Activated CD4-positive, alpha-beta T cell treated with anti-CD3 and anti-CD28 coated beads, Interleukin-10, Interleukin-2, amounts not matched to agents 100 ng/mL and 50 ng/mL, durations not matched to agents 16 hours and 8 hours (primary cell): ENCODE measurements around the gene LRFN2.

Experiments used
- DNase-seq: peaks from one replicate; pipeline ENCODE4 v3.0.0-alpha.2; 2020

The LRFN2 gene

GRCh38 chr6:40542175-40542764 is 44.9 kb downstream of the LRFN2 start:
- DNase-seq, result no peak

DNA sequence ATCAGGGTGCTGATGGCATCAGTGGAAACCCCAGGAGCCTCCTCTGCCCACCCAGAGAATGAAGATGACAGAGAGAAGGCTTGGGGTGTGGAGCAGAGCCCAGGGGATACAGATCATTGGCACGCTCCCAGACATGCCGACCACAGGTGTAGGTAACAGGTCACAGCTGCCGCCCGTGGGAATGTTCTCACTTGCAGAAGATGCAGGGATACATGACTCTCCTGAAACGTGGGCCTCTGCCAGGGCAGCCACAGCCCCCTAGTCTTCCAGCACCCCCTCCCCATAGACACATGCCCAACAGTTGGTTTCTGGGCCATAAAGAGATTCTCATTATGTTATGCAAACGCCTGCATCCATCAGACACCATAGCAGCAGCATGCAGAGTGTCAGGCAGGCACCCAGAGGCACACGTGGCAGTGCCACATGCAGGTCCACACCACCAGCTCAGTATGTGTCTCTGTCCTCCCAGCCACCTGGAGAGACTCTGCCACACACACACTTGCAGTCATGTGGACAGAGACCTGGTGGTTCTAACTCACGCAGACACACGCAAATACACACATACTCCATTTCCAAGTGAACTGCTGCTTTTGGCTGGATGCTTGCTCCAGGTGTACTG is 45.5 kb downstream of the LRFN2 start:
- DNase-seq, result no peak

- DNase-seq, result no peak
These were observed 46.4 kb downstream of the LRFN2 start for GRCh38 chr6:40540790-40541189.

GRCh38 chr6:40539853-40540252 is 47.3 kb downstream of the LRFN2 start:
- no peak for DNase-seq

- no peak for DNase-seq
These were observed 48.6 kb downstream of the LRFN2 start for GRCh38 chr6:40538556-40538955.

DNA sequence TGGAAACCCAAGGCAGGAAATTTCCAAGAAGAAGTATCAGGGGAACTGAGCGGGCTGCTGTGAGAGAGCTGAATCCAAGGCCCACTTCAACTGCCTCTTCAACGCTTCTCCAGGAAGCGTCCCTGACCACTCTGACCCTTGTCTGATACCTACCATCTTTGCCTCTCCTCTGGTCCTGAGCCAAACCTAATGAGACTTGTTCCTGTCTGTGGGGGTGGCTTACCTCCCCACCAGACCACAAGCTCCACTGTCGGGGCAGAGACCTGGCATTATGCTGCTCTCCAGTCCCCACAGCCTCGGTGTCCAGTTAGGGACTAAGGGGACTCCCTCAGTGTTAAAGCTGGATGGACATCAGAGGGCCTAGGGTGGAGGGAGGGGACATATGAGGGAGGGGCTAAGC is 49.7 kb downstream of the LRFN2 start:
- DNase-seq, result no peak

DNA sequence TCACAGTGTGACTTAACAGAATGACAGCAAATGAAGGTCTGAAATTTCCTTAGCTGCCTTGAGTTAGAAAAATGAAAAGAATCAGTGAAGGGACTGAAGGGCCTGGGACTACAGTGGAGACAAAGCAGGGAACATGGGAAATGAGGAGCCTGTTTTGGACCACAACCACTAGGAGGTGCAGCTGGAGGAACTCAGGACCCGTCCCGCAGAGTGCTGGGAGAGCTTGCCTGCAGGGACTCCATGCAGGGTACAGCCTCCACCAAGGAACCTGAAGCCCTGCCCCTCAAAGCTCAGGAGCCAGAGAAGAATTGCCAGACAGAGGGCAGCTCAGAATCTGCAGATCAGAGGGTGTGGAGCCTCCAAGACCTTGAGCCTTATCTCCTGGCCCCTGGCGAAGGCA is 50.7 kb downstream of the LRFN2 start:
- DNase-seq, result no peak

DNA sequence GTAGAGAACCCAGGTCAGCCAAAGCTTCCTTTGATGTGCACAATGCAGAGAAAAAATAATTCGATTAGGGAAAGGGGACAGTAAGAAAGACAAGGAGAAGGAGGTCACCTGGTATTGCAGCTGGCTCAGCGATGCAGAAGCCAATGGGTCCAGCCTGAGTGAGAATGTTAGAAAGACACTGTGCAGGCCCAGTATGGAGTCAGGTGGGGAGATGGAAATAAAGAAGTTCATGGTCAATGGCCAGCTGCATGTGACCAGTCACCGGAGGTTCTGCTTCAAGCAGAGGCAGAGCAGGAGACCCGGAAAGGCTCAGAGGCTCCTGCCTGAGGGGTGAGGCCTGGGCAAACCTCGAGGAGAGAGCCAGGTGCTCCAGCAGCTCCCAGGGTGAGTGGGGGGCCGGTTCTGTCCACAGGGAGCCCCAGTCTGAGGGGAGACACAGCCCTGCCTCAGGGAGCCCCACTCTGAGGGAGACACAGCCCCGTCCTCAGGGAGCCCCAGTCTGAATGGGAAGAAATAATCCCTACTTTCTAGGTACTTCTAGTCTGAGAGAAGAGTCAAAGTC is 51.3 kb downstream of the LRFN2 start:
- no peak for DNase-seq

GRCh38 chr6:40535110-40535818 is 51.9 kb downstream of the LRFN2 start:
- DNase-seq, result no peak

- DNase-seq, result no peak
These were observed 54.7 kb downstream of the LRFN2 start for GRCh38 chr6:40532349-40533000.

GRCh38 chr6:40529919-40530318 is 57.2 kb downstream of the LRFN2 start:
- no peak for DNase-seq

DNA sequence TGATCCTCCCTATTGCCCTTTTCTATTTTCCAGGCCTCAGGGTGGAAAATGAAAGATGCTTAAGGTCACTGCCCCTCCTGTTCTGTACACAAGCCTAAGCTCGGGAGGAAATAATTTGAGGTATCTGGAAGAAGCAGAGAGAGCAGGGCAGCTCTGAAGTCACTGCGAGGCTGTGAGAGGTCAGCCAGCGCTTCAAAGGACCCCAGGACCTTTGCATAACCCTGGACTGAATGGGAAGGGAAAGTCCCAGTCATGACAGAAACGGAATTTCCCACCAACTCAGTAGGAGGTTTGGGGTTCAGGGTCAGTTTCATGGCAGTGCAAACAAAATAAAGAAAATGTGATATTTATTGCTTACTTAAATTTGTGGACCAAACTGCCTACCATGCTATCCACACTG is 58.1 kb downstream of the LRFN2 start:
- no peak for DNase-seq

- DNase-seq, result no peak
These were observed 59.1 kb downstream of the LRFN2 start for GRCh38 chr6:40528051-40528450.

DNA sequence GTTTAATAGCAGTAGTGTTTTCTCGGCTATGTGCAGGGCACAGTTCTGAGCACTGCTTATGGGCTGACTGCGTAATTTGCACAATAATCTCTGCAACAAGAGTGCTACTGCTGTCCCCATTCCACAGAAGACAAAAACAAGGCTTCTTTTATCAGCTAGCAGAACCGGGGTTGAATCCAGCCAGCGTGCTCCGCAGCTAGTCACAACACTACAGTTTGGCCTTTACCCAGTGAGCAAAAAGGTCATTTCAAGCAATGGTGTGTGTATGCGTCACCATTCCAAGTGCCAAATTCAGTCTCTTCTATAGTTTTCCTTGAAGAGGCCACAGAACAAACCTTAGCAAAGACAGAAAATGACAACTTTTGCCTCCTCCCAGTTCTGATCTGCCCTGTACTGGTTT is 61.1 kb downstream of the LRFN2 start:
- DNase-seq, result no peak

- no peak for DNase-seq
These were observed 62.2 kb downstream of the LRFN2 start for GRCh38 chr6:40524797-40525585.

DNA sequence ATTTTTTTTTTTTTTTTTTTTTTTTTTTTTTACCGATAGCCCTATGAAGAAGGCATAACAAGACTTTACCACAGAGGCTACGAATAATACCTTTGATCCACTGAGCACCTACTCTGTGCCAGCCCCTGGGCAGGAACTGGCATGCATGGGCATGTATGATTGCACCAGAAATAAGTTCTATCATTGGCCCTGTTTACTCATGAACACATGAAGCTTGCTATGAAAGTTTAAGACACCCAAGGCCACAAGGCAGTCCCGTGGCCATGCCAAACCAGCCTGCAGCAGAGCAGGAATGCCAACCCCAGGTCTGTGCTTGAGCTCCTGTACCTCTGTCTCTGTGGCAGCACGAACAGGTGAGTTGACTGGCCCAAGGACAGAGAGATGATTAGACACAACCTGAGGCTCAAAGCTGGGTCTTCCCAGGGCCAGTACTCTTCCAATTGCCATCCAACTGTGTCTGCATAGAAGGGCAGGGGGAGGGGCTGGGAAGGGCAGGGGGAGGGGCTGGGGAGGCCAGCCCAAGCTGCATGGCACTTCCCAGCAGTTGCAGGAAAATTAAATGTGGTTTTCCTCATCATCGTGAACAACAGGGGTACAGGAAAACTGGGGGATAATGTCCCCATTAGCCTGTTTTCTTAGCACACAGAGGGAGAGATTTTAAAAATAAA is 63.5 kb downstream of the LRFN2 start:
- DNase-seq, result no peak

GRCh38 chr6:40521496-40521895 is 65.7 kb downstream of the LRFN2 start:
- DNase-seq, result no peak

DNA sequence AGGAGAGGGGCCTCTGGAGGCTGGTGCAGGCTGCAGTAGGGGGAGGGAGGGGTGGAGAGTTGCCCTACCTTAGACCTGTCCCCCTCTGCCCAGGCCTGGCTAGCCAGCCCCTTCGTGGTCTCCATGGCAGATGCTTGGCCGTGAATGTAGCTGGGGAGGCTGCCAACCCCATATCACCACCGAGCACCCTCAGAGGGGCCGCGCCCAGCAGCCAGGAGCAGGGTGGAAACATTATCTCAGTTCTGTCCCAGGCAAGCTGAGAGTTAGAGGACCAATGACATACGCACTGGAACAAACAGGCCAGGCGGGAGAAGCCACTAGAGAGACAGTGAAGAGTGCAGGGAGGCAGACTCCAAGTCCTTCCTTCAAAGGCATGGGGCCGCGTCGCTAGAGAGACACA is 66.5 kb downstream of the LRFN2 start:
- DNase-seq, result no peak

GRCh38 chr6:40520084-40520483 is 67.1 kb downstream of the LRFN2 start:
- no peak for DNase-seq

- DNase-seq, result no peak
These were observed 69.5 kb downstream of the LRFN2 start for GRCh38 chr6:40517654-40518053.

- no peak for DNase-seq
These were observed 70.7 kb downstream of the LRFN2 start for GRCh38 chr6:40516429-40516828.

DNA sequence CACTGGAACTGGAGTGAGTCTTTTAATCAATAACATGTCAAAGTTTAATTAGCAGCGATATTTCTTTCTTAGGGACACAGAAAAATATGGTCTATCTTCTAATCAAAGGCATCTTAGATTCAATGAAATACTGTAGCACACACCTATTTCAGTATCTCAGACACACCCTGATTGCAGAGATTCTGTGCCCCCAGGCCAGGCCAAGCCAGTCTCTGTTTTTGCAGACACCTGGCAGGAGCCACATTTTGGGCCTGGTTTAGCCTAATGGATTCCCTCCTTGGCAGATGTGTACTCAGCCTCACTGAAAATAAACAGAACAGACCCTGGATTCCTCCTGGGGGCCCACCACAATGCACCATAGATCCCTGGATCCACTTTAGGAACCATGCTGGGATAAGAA is 74.8 kb downstream of the LRFN2 start:
- DNase-seq, result no peak
